Right renal cortex interstitium (tissue), 3 donors: Measurements from ENCODE around the gene CELF3. TPM values are rescaled to one million over a fixed set of nuclear protein-coding genes. Genes with fewer than 3 reads are reported as not detected.
"Not testable (repeated sequence)": the region's sequence is repeated elsewhere in the genome, so short reads cannot be mapped to it uniquely, and the experiment has no call there.

ENCODE experiments used
- DNase-seq, 3 donors: peaks; one replicate each; pipeline ENCODE4 v3.0.0-alpha.2; 2013; ENCODE audit warnings: low read depth in 3 of 3, low spot score in 2 of 3
- polyA plus RNA-seq, 3 donors: library from polyadenylated mRNA; unstranded; fragments of 120-200 nt; gene quantifications; one replicate each; pipeline ENCODE4 v1.2.1, GENCODE V29; 2013; ENCODE audit not compliant: insufficient read length in 3 of 3

The CELF3 gene
- polyA plus RNA-seq = under 1 TPM; 0.30 to 0.53 (median 0.42) TPM

- no peak for DNase-seq
Measured at GRCh38 chr1:151716771-151717631, at the start of gene CELF3. Gene CELF3 (minus strand): TSS chr1:151716803. CDS start chr1:151716020, 783 bp downstream.

- no peak for DNase-seq
Measured at GRCh38 chr1:151763990-151764389, 47.4 kb upstream of the CELF3 start.

GRCh38 chr1:151762941-151763921, 46.6 kb upstream of the CELF3 start, which contains the start of gene MRPL9:
Gene MRPL9 (minus strand): TSS chr1:151763496. CDS start chr1:151763479, 17 bp downstream.
- DNase-seq = peak; percentile 29 to 65 (median 57)

DNA sequence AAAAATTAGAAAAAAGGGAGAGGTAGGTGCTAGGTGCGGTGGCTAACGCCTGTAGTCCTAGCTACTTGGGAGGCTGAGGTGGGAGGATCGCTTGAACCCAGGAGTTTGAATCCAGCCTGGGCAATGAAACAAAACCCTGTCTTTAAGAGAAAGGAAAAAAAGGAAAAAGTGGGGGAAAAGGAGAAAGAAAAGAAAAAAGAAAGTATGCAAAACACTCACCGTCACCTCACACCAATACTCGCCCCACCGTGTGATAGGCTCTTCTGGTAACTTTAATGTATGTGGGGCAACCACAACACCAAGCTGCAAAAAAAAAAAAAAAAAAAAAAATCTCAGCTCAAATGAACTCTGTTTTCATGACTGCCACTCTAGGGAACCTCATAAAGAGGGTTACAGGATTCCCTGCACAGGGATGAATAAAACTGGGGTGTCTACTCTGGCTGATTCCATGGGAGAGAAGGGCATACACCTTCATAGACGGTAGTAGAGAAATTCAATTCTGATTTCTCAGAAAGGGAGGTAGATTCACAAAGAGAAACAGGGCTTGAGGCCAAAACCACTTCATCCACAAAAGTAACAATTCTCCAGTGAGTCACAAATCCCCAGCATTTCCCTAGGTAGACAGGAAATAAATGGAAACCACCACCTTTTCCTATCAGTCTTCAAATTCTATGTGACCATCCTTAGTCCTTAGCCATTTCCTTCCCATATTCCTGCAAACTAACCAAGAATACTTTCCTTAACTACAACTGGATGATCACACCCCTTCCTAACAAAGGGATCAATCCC, 44.2 kb upstream of the CELF3 start:
- no peak for DNase-seq

GRCh38 chr1:151759241-151759640, 42.6 kb upstream of the CELF3 start:
- DNase-seq = no peak

- no peak for DNase-seq
Measured at GRCh38 chr1:151756291-151756690, 39.7 kb upstream of the CELF3 start.

DNA sequence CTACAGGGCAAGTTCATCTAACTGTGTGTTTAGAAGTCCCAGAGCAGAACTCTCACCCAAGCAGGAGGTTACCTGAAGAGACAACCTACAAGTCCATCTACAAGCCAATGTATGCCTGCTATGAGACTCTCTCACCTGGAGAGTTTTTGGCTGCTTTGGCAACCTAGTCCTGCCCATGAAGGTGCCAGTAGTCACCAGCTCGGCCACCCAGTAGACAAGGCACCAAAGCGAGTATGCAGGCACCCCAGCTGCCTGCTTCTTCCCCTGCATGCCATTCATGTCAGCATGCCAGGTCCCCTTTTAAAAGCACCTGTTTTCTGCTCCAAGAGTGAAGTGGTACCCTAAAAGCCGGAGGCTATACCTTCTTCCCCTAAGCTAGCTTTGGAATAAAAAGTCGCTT, 24.9 kb upstream of the CELF3 start:
- no peak for DNase-seq

DNA sequence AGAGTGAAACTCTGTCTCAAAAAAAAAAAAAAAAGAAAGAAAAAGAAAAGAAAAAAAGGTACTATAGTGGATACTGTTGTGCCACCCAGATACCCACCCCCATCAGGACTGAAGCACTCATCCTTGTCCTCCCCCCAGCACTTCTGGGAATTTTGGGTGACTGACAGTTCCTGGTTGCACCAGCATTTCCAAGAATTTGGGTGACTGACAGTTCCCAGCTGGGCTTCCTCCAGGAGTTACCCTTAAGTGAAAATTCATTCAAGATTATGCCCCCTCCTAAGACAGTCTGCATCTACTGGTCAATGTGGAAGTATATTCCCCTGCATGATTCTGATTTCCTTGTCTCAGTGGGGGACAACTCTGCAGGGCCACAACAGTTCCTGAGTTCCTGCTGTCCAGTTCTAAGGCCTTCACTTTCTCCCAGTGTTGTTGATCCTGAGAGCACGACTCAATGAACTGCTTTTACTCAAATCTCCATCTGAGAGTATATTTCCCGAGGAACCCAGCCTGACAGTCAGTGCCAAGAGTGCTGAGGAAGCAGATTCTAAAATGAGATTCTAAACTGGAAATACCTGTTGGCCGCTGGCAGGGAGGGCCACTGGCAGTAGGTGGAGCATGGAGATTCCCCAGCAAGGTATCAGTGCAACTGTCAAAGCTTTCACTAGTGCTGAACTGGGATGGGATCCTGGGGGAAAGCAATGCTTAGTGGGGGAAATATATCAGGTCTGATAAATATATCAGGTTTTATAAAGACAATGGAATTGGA, 23.2 kb upstream of the CELF3 start:
- no peak for DNase-seq

- no peak for DNase-seq
Measured at GRCh38 chr1:151737479-151737878, 20.9 kb upstream of the CELF3 start.

GRCh38 chr1:151737026-151737425, 20.4 kb upstream of the CELF3 start:
- DNase-seq = no peak

DNA sequence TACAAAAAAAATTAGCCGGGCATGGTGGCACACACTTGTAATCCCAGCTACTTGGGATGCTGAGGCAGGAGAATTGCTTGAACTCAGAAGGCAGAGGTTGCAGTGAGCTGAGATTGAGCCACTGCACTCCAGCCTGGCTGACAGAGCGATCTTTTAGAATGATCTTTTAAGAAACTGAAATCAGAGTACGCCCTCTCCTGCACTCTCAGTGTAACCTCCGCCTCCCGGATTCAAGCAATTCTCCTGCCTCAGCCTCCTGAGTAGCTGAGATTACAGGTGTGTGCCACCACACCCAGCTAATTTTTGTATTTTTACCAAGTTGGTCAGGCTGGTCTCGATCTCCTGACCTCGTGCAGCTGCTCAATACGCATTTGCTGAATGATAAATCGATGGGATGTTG, 17.4 kb upstream of the CELF3 start:
- not testable (repeated sequence) for DNase-seq

DNA sequence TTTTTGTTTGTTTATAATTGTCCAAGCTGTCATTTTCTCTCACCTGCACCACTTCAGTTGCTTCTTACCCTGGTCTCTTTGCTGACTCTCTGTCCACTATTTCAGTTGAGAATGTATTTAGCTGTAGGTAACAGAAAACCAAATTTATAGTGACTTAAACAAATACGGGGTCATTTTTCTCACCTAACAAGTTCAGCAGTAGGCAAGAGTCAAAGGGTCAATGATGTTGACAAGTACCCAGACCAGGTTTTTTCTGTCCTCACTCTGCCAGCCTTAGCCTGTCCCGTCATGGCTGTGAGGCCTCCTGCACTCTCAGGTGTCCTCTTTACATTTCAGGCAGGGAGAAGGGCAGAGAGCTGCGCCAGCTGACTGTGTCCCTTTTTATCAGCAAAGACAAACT, 16.5 kb upstream of the CELF3 start:
- no peak for DNase-seq

- DNase-seq = no peak
Measured at GRCh38 chr1:151729966-151730291, 13.3 kb upstream of the CELF3 start.

- no peak for DNase-seq
Measured at GRCh38 chr1:151729157-151729965, 12.8 kb upstream of the CELF3 start.

GRCh38 chr1:151728151-151729054, 11.8 kb upstream of the CELF3 start:
- DNase-seq = no peak

DNA sequence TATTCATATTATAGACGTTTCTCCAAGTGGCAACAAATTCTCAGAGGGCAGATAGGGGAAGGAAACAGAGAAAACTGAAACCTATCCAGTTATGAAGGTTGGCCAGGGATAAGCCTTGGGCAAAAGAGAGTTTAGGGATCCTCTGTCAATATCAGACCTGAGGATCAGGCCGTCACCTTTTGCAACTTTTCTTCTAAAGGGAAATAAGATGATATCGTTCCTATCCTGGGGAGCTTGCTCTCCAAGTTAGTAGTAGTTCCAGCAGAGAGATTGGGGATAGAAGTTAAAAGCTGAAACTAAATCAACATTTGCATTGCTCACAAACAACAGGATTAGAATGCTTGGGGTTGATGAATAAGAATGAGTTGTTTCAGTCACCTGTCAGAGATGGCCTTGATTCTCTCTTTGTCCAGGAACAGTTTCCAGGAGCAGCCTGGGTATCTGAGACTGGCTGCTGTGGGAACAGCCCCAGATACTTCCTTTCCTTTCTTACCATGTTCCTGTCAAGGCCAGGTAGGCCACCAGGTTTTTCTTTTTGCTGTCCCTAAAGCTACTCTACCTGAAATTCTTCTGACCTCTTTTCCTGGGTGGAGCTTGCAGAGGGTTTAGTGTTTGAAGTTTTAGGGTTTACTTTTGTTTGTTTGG, 7.2 kb upstream of the CELF3 start:
- no peak for DNase-seq

DNA sequence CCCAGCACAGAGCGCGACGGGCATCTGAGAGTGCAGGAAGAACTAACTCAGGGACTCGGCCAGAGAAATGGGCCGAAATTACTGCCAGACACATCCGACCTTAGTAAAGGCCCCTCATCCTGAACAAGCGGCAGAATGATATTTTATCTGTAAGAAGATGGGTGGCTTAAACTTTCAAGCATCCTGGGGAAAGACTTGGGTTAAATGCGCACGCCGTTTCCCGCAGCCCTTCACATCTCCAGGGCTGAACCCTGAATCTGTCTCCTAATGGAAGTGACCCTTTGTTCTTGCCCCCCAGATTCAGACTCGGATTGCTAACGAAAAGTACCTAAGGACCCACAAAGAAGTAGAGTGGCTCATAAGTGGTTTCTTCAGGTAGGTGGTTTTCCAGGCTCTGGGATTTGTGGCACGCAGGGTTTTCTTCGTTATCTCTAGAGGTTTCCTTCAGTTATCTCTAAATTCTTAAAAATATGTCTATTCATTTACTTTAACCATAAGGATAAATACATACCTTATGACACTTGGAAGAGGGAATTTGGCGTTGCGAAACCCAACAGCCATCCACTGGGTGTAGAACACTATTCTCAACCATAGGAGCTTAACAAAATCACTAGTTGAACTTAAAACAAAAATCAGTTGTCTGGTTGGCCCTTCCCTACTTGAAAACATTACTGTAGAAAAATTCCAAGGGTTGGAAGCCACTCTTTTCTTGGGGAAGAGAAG, 5.3 kb upstream of the CELF3 start:
- no peak for DNase-seq
